Esophagus squamous epithelium (tissue), 4 donors: Measurements from ENCODE around the gene CKAP2.

ENCODE experiments used
- POLR2A ChIP-seq, 4 donors: fragments of 450-650 bp; IDR thresholded peaks; one replicate each; pipeline ENCODE4 v1.6.1; 2017; ENCODE audit warnings: antibody characterized with exemption in 4 of 4, mild to moderate bottlenecking in 4 of 4, moderate library complexity in 3 of 4
- TF ChIP-seq, protein P1 (sequence below), 6 experiments: fragments of 450-650 bp in 4 of 6; fragments of 200-600 bp in 2 of 6; sonication (generic) in 2 of 6; IDR thresholded peaks; one replicate each; pipeline ENCODE4 v1.5.1; 2016 to 2019; ENCODE audit warnings: antibody characterized with exemption in 6 of 6, mild to moderate bottlenecking in 4 of 6, moderate library complexity in 4 of 6

DNA sequence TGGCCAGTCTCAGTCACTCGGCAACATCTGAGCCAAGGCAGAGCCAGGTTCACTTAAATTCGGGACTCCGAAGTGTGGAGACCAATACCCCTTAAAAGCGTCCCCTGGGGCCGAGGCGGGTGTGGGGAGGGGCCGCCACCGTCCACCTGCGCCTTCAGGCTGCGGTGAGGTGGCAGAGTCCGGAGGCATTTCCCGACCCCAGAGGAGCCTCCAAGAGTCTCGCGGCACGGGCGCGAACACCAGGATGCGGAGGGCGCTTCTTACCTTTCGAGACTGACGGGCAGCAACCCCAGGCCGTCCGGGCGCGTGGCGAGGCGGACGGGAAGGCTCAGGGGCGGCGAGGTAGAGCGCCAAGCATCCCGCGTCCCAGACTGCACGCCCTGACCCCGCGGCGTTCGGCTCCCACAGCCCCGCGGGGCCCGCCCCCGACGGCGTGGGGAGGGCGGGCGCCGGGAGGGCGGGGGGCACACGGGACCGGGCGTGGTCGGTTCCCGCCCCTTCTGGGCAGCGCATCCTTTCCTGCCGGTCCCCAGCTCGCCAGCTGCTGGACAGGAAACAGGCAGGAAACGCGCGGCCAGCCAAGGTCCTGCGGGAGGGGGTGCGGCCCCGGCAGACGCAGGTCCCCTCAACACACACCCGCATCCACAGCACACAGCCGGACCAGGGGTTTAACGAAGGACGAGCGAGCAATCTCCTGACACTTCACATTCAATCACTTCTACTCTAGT is 49.3 kb upstream of the CKAP2 start, which contains the start of gene THSD1:
- TF ChIP-seq, protein P1, sequence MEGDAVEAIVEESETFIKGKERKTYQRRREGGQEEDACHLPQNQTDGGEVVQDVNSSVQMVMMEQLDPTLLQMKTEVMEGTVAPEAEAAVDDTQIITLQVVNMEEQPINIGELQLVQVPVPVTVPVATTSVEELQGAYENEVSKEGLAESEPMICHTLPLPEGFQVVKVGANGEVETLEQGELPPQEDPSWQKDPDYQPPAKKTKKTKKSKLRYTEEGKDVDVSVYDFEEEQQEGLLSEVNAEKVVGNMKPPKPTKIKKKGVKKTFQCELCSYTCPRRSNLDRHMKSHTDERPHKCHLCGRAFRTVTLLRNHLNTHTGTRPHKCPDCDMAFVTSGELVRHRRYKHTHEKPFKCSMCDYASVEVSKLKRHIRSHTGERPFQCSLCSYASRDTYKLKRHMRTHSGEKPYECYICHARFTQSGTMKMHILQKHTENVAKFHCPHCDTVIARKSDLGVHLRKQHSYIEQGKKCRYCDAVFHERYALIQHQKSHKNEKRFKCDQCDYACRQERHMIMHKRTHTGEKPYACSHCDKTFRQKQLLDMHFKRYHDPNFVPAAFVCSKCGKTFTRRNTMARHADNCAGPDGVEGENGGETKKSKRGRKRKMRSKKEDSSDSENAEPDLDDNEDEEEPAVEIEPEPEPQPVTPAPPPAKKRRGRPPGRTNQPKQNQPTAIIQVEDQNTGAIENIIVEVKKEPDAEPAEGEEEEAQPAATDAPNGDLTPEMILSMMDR (IDR thresholded peaks at IDR 0.05): no peak
- peak in 1 of 4 donors; percentile 23 for TF ChIP-seq POLR2A (IDR thresholded peaks at IDR 0.05)
